Tibial nerve (tissue), 3 donors: Measurements from ENCODE around the gene TMEM170B.

Source experiments
- CTCF ChIP-seq, 5 experiments: fragments of 200-600 bp in 3 of 5; fragments of 450-650 bp in 2 of 5; sonication (generic) in 3 of 5; IDR thresholded peaks; one replicate each; pipeline ENCODE4 v1.5.1; 2016 to 2019; ENCODE audit warnings: antibody characterized with exemption in 5 of 5, mild to moderate bottlenecking in 3 of 5, moderate library complexity in 2 of 5
- POLR2A ChIP-seq, 2 donors: fragments of 450-650 bp; IDR thresholded peaks; one replicate each; pipeline ENCODE4 v1.6.1; 2017; ENCODE audit warnings: antibody characterized with exemption in 2 of 2, mild to moderate bottlenecking in 2 of 2, moderate library complexity in 2 of 2

GRCh38 chr6:11586117-11586516 is 48.6 kb downstream of the TMEM170B start:
- TF ChIP-seq POLR2A (IDR thresholded peaks at IDR 0.05), result no peak
- TF ChIP-seq CTCF (IDR thresholded peaks at IDR 0.05), result no peak
